ENCODE results near the gene ADGRG3. TPM values are rescaled to one million over a fixed set of nuclear protein-coding genes. Genes with fewer than 3 reads are reported as not detected.

The ADGRG3 gene
- total RNA-seq, 1 donor from 2014 or later, result not detected

GRCh38 chr16:57704905-57705852 lies 37.1 kb downstream of the ADGRG3 start:
- Mint-ChIP-seq H3K9me3 (ENCODE audit: unreplicated experiment) (no peaks in the 10 kb centered on the region), H3K27ac (ENCODE audit: unreplicated experiment) (no peak overlapping the region), H3K4me1 (ENCODE audit: low read depth, unreplicated experiment) (peaks cover 4% of the 10 kb centered on the region), H3K27me3 (ENCODE audit: low read depth, unreplicated experiment) (peaks cover 28% of the 10 kb centered on the region), H3K4me3 (ENCODE audit: unreplicated experiment) (no peak overlapping the region), H3K36me3 (ENCODE audit: low read depth, unreplicated experiment) (no peaks in the 10 kb centered on the region)
- H3K36me3 ChIP-seq (ENCODE audit: insufficient read depth, low read length), result no peaks in the 10 kb centered on the region
- FAIRE-seq (no peak), DNase-seq (ENCODE audit: low read depth) (no peak)
- no peaks in the 10 kb centered on the region for H3K79me2 ChIP-seq (ENCODE audit: insufficient read depth, low read length)
- H3K27me3 ChIP-seq (ENCODE audit: insufficient read depth, low read length), result peaks cover 3% of the 10 kb centered on the region
- no peak for TF ChIP-seq CTCF (IDR thresholded peaks at IDR 0.05; ENCODE audit: insufficient read depth, low read depth, low read length)
- no peak for TF ChIP-seq EZH2 (IDR thresholded peaks at IDR 0.05; ENCODE audit: insufficient read depth, low read length)
- peaks cover 9% of the 10 kb centered on the region for H3K9me3 ChIP-seq (ENCODE audit: insufficient read depth, low read depth, low read length)
- no peak overlapping the region for H2AFZ ChIP-seq (ENCODE audit: low read depth, low read length)
- H3K4me3 ChIP-seq (ENCODE audit: insufficient read depth, low read depth, low read length), result no peak overlapping the region
- no peak overlapping the region for H3K4me2 ChIP-seq (ENCODE audit: low read length)
- H3K9ac ChIP-seq (ENCODE audit: low read length), result no peak overlapping the region
- H3K4me1 ChIP-seq (ENCODE audit: insufficient read depth, low read length), result no peaks in the 10 kb centered on the region
- H4K20me1 ChIP-seq (ENCODE audit: insufficient read depth, low read length), result no peaks in the 10 kb centered on the region
- no peak overlapping the region for H3K27ac ChIP-seq (ENCODE audit: low read depth, low read length)

- no peaks in the 10 kb centered on the region for H3K4me1 Mint-ChIP-seq (ENCODE audit: low read depth, unreplicated experiment)
- Histone ChIP-seq H3K27ac (ENCODE audit: low read depth, low read length) (no peak overlapping the region), H3K4me1 (ENCODE audit: insufficient read depth, low read length) (no peaks in the 10 kb centered on the region), H3K36me3 (ENCODE audit: insufficient read depth, low read length) (no peaks in the 10 kb centered on the region), H3K4me2 (ENCODE audit: low read length) (no peak overlapping the region), H3K4me3 (ENCODE audit: insufficient read depth, low read depth, low read length) (no peak overlapping the region), H4K20me1 (ENCODE audit: insufficient read depth, low read length) (no peaks in the 10 kb centered on the region), H3K9ac (ENCODE audit: low read length) (no peak overlapping the region), H3K9me3 (ENCODE audit: insufficient read depth, low read depth, low read length) (peaks cover 9% of the 10 kb centered on the region), H2AFZ (ENCODE audit: low read depth, low read length) (no peak overlapping the region), H3K27me3 (ENCODE audit: insufficient read depth, low read length) (peaks cover 13% of the 10 kb centered on the region), H3K79me2 (ENCODE audit: insufficient read depth, low read length) (no peaks in the 10 kb centered on the region)
- no peaks in the 10 kb centered on the region for H3K36me3 Mint-ChIP-seq (ENCODE audit: low read depth, unreplicated experiment)
- no peak overlapping the region for H3K27ac Mint-ChIP-seq (ENCODE audit: unreplicated experiment)
- no peaks in the 10 kb centered on the region for H3K9me3 Mint-ChIP-seq (ENCODE audit: unreplicated experiment)
- no peak for DNase-seq (ENCODE audit: low read depth)
- no peak for FAIRE-seq
- TF ChIP-seq CTCF (IDR thresholded peaks at IDR 0.05; ENCODE audit: insufficient read depth, low read depth, low read length) (no peak), EZH2 (IDR thresholded peaks at IDR 0.05; ENCODE audit: insufficient read depth, low read length) (no peak)
- peaks cover 35% of the 10 kb centered on the region for H3K27me3 Mint-ChIP-seq (ENCODE audit: low read depth, unreplicated experiment)
- H3K4me3 Mint-ChIP-seq (ENCODE audit: unreplicated experiment), result no peak overlapping the region
These were observed 38.6 kb downstream of the ADGRG3 start for GRCh38 chr16:57706717-57707116.

GRCh38 chr16:57707331-57707730 lies 39.2 kb downstream of the ADGRG3 start:
- Mint-ChIP-seq H3K36me3 (ENCODE audit: low read depth, unreplicated experiment) (no peaks in the 10 kb centered on the region), H3K4me3 (ENCODE audit: unreplicated experiment) (no peak overlapping the region), H3K27ac (ENCODE audit: unreplicated experiment) (no peak overlapping the region), H3K27me3 (ENCODE audit: low read depth, unreplicated experiment) (peaks cover 31% of the 10 kb centered on the region), H3K9me3 (ENCODE audit: unreplicated experiment) (no peaks in the 10 kb centered on the region), H3K4me1 (ENCODE audit: low read depth, unreplicated experiment) (no peaks in the 10 kb centered on the region)
- no peak for FAIRE-seq
- Histone ChIP-seq H3K27ac (ENCODE audit: low read depth, low read length) (no peak overlapping the region), H4K20me1 (ENCODE audit: insufficient read depth, low read length) (no peaks in the 10 kb centered on the region), H3K4me1 (ENCODE audit: insufficient read depth, low read length) (no peaks in the 10 kb centered on the region), H3K36me3 (ENCODE audit: insufficient read depth, low read length) (no peaks in the 10 kb centered on the region), H3K9ac (ENCODE audit: low read length) (no peak overlapping the region), H2AFZ (ENCODE audit: low read depth, low read length) (no peak overlapping the region), H3K79me2 (ENCODE audit: insufficient read depth, low read length) (no peaks in the 10 kb centered on the region), H3K9me3 (ENCODE audit: insufficient read depth, low read depth, low read length) (peaks cover 9% of the 10 kb centered on the region), H3K27me3 (ENCODE audit: insufficient read depth, low read length) (peaks cover 19% of the 10 kb centered on the region), H3K4me2 (ENCODE audit: low read length) (no peak overlapping the region), H3K4me3 (ENCODE audit: insufficient read depth, low read depth, low read length) (no peak overlapping the region)
- DNase-seq (ENCODE audit: low read depth), result no peak
- TF ChIP-seq EZH2 (IDR thresholded peaks at IDR 0.05; ENCODE audit: insufficient read depth, low read length) (no peak), CTCF (IDR thresholded peaks at IDR 0.05; ENCODE audit: insufficient read depth, low read depth, low read length) (no peak)
